AG20443 (cell line): ENCODE results near the gene FPR2.
"Not testable (repeated sequence)": the region's sequence is repeated elsewhere in the genome, so short reads cannot be mapped to it uniquely, and the experiment has no call there.

Source experiments
- DNase-seq: peaks from one replicate; pipeline ENCODE4 v3.0.0; 2012; ENCODE audit warnings: low spot score, mixed read lengths

FPR2 gene, protein sequence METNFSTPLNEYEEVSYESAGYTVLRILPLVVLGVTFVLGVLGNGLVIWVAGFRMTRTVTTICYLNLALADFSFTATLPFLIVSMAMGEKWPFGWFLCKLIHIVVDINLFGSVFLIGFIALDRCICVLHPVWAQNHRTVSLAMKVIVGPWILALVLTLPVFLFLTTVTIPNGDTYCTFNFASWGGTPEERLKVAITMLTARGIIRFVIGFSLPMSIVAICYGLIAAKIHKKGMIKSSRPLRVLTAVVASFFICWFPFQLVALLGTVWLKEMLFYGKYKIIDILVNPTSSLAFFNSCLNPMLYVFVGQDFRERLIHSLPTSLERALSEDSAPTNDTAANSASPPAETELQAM

DNA sequence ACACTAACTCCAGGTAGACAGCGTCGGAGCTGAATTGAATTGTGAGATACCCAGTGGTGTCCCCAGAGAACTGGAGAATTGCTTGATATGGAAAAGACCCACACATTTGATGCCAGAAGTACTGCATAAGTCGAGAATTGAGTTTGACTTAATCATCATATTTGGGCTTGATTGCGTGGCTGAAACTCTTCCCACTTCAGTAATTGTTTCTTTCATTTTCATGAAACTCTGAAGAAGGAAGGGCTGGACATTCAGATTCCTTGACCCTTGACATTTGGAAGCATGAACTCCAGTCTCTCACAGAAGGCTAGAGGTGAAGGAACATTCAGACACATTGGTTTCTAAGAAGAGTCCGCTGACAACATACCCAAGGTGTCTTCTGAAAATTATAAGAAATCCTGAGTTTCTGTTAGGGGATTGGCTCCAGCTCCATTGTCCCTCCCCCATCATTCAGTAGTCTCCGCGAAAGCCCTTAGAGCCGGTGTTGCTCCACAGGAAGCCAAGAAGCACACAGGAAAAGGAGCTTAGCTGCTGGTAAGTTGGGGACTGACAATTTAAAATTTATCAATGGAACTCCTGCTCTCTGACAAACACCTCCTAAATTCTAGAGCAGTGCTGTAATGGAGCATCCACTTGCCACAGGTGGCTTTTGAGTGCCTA is at the start of gene FPR2:
Gene FPR2 (plus strand): TSS at position 484 of the 660 bp plus-strand sequence. CDS start 7,479 bp downstream, outside the sequence.
- DNase-seq: no peak

DNA sequence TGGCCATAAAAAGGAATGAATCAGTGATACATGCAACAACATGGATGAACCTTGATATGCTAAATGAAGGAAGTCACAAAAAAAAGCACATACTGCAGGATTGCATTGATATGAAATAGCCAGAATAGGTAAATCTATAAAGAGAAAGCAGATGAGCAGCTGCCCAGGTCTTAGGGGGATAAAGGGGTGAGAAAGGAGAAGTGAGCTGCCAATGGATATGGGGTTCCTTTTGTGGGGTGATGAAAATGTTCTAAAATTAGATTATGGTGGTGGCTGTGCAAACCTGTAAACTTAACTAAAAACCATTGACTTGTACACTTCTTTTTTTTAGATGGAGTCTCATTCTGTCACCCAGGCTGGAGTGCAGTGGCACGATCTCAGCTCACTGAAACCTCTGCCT is 49.3 kb upstream of the FPR2 start:
- no peak for DNase-seq

DNA sequence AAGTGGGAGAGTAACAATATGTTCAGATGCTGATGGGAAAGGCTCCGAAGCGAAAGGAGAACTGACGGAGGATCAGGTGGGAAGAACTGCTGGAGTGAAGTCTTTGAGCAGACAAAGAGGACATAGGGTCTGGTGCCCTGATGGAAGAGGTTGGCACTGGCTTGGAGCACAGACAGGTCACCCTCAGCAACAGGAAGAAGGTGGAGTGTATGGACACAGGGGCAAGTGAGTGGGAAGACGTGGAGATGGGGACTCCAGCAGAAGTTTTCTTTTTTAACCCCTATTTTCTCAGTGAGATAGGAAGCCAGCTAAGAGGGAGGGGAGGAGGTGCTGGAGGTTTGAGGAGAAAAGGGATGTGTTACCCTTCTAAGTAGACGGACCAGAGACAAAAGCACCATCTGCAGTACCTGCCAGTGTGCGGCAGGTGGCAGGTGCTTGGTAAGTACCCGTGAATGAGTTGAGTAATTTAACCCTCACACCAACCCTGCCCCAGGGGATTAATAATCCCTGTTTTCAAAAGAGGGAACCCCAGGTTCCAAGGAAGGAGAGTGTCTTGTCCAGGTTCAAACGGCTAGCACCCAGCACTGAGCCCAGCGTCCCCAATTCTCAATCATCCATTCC is 48.4 kb upstream of the FPR2 start:
- DNase-seq: no peak

GRCh38 chr19:51713319-51714285 is 47.4 kb upstream of the FPR2 start:
- DNase-seq: no peak

DNA sequence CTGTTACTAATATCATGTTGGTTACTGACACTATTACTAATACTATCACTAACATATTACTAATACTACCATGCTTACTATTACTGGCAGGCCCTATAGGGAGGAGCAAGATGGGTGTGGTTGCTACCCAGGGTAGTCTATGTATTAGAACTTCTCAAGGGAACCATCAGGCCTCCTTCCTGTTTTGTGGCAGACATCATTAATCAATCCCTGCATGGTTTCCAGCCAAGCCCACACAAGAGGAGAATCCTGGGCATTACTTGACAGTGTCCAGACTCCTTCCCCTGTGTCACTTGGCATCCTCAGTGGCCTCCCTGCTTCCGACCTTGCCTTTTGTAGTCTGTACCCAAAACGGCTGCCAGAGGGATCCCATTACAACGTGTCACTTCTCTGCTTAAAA is 46.1 kb upstream of the FPR2 start:
- no peak for DNase-seq

DNA sequence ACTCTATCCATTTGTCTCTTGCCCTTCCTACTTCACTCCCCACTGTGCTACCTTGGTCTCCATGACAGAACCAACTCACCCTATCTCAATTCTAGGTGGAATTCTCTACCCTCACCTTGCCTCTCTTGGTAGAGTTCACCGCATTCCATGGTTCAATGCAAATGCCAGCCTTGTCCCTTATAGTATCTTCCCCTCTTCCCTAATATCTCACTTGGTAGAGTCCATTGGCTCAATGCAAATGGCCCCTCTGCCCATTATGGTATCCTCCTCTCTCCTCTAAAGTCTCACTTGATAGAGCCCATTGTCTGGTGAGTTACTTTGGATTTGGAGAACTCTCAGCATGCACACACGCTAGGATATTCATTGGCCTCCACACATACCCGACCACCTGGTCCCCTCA is 45.1 kb upstream of the FPR2 start:
- no peak for DNase-seq

DNA sequence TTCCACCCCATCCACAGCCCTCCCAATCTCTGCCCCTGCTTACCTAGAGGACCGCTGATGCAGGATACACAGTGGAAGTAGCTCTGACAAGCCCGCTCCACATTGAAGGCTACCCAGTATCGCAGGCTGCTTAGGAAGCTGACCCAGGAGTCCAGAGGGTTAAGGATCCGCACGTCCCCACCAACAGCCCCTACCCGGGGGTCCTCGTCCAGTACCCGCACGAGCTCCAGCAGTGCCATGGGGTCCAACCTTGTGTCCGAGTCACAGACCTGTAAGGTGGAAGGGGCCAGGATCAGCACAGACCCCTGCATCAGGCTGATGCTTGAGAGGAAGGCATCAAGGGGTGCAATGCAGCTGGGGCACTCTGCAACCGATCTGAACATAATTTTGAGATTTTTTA is 44.1 kb upstream of the FPR2 start:
- DNase-seq: no peak

- DNase-seq: no peak
These were observed 41.6 kb upstream of the FPR2 start for GRCh38 chr19:51719251-51719988.

- no peak for DNase-seq
These were observed 39.1 kb upstream of the FPR2 start for GRCh38 chr19:51721905-51722304.

DNA sequence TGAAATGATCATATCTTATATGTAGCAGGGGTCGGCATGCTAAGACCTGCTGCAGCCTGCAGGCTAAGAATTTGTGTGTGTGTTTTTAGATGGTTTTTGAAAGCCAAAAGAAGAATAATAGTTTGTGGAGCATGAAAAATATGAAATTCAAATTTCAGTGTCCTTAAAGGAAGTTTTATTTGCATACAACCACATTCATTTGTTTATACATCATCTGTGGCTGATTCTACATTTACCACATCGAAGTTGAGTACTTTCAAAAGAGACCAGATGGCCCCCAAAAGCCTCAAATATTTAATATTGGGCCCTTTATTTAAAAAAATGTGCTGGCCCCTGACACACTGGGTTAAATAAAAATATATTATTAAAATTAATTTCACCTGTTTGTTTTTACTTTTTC is 38.5 kb upstream of the FPR2 start:
- DNase-seq: no peak

DNA sequence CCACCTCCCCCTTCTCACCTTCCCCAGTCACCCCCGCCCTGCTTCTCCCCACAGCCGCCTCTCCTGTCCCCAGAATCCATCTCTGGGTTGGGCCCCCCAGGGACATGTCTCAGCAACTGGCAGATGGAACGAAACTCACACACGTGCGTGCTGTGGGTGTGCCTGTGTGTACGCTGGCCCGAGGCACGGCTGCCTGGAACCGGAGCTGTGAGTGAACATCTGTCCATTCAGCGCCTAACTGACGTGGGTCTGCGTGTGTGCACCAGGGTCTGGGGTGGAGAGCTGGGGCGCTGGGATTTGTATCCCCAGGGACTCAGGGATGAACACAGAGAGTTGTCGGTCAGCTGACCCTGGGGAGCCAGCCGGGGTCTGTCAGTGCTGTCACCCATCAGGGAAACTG is 36.4 kb upstream of the FPR2 start:
- peak; percentile 72 for DNase-seq

DNA sequence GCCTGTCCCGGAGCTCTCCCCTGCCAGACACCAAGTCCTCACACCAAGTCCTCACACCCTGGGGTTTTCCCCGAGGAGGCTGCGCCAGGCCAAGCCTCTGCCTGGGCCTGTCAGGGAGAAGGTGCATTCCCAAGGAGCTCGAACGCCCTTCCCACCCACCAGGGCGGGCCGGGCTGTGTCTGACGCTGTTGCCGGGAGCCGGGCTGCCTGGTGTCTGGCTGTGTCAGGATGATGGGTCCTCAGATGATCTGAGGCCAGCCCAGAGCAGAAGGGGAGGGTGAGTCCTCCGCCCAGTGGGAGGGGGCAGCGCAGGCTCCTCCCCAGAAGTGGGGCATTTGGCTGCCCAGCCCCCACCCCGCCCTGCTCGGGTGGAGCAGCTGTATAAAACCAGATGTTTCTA is 34.9 kb upstream of the FPR2 start:
- peak; percentile 94 for DNase-seq

- DNase-seq: peak; percentile 83
These were observed 33.6 kb upstream of the FPR2 start for GRCh38 chr19:51727349-51727880.

- DNase-seq: peak; percentile 72
These were observed 31.2 kb upstream of the FPR2 start for GRCh38 chr19:51729781-51730180.

GRCh38 chr19:51733742-51734522 is 27.0 kb upstream of the FPR2 start:
- no peak for DNase-seq

DNA sequence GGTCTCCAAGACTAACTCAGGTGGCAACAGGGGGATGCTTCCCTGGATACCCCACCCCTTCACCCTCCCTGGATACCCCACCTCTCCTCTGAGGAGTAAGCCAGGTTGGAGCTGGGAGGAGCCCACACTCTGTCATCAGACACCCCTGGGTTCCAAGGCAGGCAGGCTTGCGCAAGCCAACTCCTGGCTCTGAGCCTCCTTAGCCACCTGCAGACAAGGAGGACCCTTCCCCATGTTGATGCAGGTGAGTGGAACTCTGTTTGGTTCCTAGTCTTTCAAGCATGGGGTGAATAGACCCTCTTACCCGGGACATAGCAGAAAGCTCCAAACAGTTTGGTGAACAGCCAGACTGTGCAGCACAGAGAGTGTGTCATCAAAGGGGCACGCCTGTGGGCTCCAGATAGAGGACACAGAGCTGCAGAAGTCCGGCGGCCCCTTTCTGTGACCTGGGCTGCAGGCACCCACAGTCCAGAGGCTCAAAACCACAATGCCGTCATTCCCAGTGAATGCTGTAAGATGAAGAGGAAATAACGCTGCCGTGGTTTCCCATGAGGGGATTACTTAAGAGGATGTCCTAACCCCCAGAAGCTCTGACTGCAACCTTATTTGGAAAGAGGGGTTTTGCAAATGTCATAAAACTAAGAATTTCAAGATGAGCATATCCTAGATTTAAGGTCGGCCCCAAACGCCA is 25.1 kb upstream of the FPR2 start:
- DNase-seq: peak; percentile 82

GRCh38 chr19:51737389-51737788 is 23.6 kb upstream of the FPR2 start:
- DNase-seq: no peak

DNA sequence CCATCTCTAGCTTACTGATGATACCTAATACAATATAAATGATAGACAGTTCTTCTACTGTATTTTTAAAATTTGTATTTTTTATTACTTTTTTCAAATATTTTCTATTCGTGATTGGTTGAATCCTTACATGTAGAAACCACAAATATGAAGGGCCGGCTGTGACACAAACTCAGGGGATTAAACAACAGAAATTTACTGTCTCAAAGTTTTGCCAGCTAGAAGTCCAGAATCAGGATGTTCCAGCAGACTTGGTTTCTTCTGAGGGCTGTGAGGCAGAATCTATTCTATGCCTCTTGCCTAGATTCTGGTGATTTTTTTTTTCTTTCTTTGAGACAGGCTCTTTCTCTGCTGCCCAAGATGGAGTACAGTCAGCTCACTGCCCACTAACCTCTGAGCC is 23.1 kb upstream of the FPR2 start:
- DNase-seq: no peak

- DNase-seq: not testable (repeated sequence)
These were observed 22.5 kb upstream of the FPR2 start for GRCh38 chr19:51738523-51738922.
